GM13976 (cell line): ENCODE results near the gene SRRD.

Source experiments
- DNase-seq: peaks from one replicate; pipeline ENCODE4 v3.0.0; 2012; ENCODE audit warnings: low spot score
- CTCF ChIP-seq: IDR thresholded peaks from 2 replicates; pipeline ENCODE4 v1.5.1; 2012; ENCODE audit warnings: borderline replicate concordance, mild to moderate bottlenecking; ENCODE audit not compliant: insufficient read depth; ENCODE audit errors: extremely low read depth, missing control alignments, control extremely low read depth
- in situ Hi-C: fragments of 300-500 bp; cut with MboI; formaldehyde crosslinking; loops from one replicate; pipeline ENCODE4 v1.12.0; 2022; ENCODE audit warnings: low sequenced_read_pairs, mixed read lengths, inconsistent platforms; ENCODE audit not compliant: unreplicated experiment

The SRRD gene

DNA sequence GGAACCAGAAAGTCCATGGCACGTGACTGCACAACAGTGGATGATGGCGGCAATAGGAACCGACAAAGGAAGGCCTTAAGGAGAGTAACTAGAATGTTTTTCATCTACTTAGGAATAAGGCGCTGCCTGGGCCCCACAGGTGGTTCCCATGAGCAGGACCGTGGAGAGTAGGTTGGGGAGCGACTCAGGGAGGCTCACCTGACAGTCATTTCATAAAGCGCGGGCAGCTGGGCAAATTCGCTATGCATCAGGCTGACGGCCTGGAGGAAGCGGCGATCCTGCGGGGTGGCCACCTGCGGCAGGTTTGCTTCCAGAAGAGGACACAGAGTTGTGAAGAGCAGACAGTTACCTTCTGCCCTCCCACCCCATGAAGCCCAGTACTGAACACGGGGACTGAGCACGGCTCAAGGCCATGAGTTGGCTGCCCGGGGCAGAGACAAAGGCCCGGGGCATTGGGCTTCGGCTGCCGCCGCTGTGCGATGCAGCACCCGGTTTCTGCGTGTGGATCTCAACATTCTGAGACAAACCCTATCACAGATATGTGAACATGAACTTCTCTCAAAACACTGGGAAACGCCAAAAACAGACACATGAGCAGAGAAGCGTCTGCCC is 25.9 kb upstream of the SRRD start:
- DNase-seq: no peak
- no peak for TF ChIP-seq CTCF
- in situ Hi-C loops: no loop called here

DNA sequence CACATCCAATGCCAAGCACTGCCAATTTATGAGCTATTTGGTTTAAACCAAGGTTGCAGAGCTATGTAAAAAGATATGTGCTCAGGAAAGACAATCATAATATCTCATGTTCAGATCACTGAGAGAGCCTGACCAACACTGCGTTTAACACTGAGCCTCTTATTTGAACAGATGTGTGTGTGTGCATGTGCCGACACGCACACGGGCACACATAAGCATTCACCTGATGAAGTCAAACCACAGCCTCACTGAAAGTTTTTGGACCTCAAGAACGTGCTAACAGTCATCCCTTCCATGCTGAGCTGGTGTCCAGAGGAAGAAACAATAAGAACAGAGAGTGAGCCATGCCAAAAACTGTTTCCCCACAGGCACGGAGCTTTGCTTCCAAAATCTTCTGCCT is 23.5 kb upstream of the SRRD start:
- in situ Hi-C loops: loop anchor here (5.0 kb wide), 1 partner anchor 78 kb away; no protein-coding TSS in a partner anchor
- DNase-seq: no peak
- no peak for TF ChIP-seq CTCF

- peak; percentile 63 for DNase-seq
- in situ Hi-C loops: loop anchor here (5.0 kb wide), 1 partner anchor 79 kb away; no protein-coding TSS in a partner anchor
These were observed 22.4 kb upstream of the SRRD start for GRCh38 chr22:26461188-26461810.

DNA sequence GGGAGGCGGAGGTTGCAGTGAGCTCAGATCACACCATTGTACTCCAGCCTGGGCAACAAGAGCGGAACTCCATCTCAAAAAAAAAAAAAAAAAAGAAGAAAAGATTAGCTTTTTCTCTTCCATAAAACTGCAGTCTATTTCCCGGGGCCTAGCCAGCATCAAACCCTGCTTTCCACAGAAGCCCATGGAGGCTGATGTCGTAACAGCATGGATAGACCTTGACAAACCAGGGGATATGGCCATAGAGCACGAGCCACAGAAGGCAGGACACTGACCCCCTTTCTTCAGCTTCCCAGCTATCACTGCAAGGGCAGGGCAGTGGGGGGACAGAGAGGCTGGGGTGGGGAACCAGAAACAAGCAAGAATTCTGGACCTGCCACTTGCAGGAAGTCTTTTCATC is 21.6 kb upstream of the SRRD start:
- no peak for DNase-seq
- in situ Hi-C loops: loop anchor here (5.0 kb wide), 1 partner anchor 80 kb away; no protein-coding TSS in a partner anchor
- no peak for TF ChIP-seq CTCF

More at GRCh38 chr22:26461188-26461810, 22.4 kb upstream of the SRRD start:
- peak; percentile 67 for TF ChIP-seq CTCF

GRCh38 chr22:26462641-26463040 is 21.0 kb upstream of the SRRD start:
- no peak for DNase-seq

More at GRCh38 chr22:26462641-26463040, 21.0 kb upstream of the SRRD start:
- no peak for TF ChIP-seq CTCF
- in situ Hi-C loops: loop anchor here (5.0 kb wide), 1 partner anchor 80 kb away; no protein-coding TSS in a partner anchor
